ENCODE results near the gene NLRP1.
A peak's percentile ranks its signal among the peaks of the same experiment; 100 is the strongest.
"Not testable (repeated sequence)": the region's sequence is repeated elsewhere in the genome, so short reads cannot be mapped to it uniquely, and the experiment has no call there.

Gene NLRP1

DNA sequence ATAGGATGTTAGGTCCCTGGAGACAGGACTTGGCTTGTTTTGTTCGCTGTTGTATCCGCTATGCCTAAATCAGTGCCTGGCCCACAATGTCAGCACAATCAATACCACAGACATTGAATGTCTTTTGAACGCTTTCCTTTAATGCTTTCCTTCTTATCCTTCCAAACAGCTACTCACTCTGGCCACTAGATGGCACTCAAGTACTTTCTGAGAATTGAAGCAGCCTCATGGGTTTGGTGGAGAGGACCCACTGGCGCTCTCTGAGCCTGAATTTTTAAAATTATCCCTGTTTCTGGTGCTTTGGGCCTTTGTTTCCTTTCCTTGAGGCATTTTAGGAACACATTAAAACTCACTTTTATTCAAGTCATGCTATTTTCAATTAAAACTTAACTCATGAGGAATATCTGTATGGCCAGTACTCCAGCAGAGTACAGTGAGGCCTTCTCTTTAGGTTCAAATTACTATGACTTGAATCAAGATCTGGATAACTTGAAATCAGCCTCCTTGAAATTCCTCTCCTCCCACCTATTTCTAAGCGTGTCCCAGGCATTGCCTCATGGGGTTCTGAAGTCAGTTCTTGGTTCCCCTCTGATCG is 3.2 kb upstream of the NLRP1 start:
- peak; percentile 78 for DNase-seq (ENCODE audit: low spot score)

- peak; percentile 6 for DNase-seq (ENCODE audit: low spot score)
Observed at GRCh38 chr17:5585836-5586521, 1.7 kb upstream of the NLRP1 start.

DNA sequence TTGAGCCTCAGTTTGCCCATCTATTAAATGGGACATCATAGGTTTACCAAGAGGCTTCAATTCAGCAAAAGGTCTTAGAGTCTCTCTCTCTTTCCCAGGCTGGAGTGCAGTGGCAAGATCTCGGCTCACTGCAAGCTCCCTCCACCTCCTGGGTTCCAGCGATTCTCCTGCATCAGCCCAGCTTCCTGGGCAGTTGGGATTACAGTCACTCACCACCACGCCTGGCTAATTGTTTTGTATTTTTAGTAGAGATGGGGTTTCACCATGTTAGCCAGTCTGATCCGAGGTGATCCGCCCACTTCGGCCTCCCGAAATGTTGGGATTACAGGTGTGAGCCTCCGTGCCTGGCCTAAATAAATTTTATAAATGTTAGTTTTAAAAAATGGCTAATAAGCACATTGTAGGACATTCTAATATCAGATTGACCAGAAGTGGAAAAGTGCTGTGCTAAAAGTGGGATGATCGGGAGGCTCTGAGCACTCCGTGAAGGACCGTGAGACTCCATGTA is 1.0 kb upstream of the NLRP1 start:
- DNase-seq (ENCODE audit: low spot score) = no peak

- DNase-seq (ENCODE audit: low spot score) = peak; percentile 70
Observed at GRCh38 chr17:5583426-5584382, 605 bp downstream of the NLRP1 start.

- DNase-seq (ENCODE audit: low spot score) = peak; percentile 18
Observed at GRCh38 chr17:5582209-5583185, 1.8 kb downstream of the NLRP1 start.

GRCh38 chr17:5581655-5582054 is 2.7 kb downstream of the NLRP1 start:
- peak; percentile 1 for DNase-seq (ENCODE audit: low spot score)

DNA sequence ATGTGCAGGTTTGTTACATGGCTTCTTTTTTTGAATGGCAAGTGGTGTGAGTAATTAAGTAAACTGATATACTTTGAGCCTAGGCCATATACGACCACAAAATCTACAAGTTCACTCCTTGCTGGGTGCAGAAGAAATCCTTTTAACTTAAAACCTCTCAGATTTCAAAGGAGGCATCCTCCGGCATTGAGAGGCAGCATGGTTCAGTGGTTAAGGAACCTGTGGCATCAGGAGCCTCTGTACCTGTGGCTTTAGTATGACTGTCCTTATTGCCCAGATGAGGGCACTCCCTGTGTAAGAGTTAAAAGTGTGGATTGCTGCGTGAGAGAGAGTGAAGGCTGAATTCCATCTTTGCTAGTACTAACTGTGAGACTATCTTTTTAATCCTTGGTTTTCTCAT is 3.3 kb downstream of the NLRP1 start:
- peak; percentile 2 for DNase-seq (ENCODE audit: low spot score)

DNA sequence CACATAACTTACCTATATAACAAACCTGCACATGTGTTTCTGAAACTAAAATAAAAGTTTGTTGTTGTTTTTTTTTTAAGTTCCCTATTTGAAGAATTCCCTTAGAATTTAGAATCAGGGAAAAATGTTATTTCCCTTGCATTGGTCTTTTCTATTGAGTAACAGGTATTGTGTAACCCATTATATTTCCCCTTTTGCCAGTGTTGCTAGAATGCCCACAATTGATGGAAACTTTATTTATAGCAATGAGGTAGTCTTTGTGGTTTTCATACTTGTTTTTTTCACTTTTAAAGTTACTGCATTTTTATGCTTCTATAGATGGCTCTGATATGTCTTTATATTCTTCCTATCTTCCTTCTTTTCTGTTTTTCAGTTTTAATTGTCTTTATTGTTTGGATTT is 3.9 kb downstream of the NLRP1 start:
- peak; percentile 48 for DNase-seq (ENCODE audit: low spot score)

DNA sequence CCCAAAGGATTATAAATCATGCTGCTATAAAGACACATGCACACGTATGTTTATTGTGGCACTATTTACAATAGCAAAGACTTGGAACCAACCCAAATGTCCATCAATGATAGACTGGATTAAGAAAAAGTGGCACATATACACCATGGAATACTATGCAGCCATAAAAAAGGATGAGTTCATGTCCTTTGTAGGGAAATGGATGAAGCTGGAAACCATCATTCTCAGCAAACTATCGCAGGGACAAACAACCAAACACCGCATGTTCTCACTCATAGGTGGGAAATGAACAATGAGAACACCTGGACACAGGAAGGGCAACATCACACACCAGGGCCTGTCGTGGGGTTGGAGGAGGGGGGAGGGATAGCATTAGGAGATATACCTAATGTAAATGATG is 5.5 kb downstream of the NLRP1 start:
- not testable (repeated sequence) for DNase-seq (ENCODE audit: low spot score)

DNA sequence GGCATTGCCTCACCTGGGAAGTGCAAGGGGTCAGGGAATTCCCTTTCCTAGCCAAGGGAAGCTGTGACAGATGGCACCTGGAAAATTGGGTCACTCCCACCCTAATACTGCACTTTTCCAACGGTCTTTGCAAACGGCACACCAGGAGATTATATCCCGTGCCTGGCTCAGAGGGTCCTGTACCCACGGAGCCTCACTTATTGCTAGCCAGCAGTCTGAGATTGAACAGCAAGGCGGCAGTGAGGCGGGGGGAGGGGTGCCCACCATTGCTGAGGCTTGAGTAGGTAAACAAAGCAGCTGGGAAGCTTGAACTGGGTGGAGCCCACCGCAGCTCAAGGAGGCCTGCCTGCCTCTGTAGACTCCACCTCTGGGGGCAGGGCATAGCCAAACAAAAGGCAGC is 11.3 kb downstream of the NLRP1 start:
- DNase-seq (ENCODE audit: low spot score) = not testable (repeated sequence)

DNA sequence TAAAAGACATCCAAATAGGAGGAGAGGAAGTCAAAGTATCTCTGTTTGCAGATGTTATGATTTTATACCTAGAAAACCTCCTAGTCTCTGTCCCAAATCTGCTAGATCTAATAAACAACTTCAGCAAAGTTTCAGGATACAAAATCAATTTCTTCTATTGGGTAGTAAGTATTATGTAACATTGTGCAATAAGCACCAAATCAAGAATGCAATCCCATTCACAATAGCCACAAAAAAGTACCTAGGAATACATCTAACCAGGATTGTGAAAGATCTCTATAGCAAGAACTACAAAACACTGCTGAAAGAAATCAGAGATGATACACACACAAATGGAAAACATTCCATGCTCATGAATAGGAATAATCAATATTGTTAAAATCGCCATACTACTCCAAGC is 13.0 kb downstream of the NLRP1 start:
- DNase-seq (ENCODE audit: low spot score) = no peak

DNA sequence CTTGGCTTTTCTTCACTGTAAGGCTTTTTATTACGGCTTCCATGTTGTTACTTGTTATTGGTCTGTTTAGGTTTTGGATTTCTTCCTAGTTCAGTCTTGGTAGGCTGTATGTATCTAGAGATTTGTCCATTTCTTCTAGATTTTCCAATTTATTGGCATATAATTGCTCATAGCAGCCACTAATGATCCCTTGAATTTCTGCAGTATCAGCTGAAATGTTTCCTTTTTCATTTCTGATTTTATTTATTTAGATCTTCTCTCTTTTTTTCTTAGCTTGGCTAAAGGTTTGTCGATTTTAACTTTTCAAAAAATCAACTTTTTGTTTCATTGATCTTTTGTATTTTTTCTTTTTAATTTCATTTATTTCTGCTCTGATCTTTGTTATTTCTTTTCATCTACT is 18.5 kb downstream of the NLRP1 start:
- DNase-seq (ENCODE audit: low spot score) = no peak

DNA sequence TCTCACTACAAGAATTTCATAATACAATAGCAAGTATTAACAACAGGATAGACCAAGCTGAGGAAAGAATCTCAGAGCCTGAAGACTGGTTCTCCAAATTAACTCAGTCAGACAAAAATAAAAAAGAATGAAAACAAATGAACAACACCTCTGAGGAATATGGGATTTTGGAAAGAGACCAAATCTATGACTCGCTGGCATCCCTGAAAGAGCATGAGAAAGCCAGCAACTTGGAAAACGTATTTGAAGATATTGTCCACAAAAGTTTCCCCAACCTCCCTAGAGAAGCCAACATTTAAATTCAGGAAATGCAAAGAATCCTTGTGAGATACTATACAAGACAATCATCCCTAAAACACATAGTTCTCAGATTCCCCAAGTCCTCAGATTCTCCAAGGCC is 20.9 kb downstream of the NLRP1 start:
- DNase-seq (ENCODE audit: low spot score) = peak; percentile 27

DNA sequence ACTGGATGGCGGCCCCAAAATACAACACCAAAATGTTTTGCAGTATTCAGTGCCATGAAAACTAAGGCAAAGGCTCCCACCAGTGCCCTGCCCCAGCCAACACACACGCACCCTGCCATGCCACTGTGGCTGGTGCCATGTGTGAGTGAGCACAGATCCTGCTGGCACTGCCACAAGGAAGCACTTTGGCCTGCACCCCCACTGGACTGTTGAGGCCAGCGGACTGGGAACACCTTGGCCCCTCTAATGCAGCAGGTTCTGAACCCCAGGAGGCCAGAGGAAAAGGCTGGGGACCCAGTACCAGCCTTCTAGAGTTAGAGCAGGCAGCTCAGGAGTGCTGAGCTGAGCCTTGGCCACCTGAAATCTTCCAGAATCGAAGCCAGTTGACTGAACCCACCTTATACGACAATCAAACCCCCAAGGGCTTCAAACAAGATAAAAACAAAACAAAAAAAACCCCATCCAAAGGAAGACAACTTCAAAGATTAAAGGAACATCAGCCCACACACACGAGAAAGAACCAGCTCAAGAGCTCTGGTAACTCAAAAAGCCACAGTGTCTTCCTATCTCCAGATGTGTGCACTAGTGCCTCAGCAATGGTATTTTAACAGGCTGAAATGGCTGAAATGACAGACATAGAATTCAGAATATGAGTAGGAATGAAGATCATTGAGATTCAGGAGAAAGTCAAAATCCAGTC is 21.5 kb downstream of the NLRP1 start:
- peak; percentile 6 for DNase-seq (ENCODE audit: low spot score)

- peak; percentile 3 for DNase-seq (ENCODE audit: low spot score)
Observed at GRCh38 chr17:5561736-5562571, 22.4 kb downstream of the NLRP1 start.

DNA sequence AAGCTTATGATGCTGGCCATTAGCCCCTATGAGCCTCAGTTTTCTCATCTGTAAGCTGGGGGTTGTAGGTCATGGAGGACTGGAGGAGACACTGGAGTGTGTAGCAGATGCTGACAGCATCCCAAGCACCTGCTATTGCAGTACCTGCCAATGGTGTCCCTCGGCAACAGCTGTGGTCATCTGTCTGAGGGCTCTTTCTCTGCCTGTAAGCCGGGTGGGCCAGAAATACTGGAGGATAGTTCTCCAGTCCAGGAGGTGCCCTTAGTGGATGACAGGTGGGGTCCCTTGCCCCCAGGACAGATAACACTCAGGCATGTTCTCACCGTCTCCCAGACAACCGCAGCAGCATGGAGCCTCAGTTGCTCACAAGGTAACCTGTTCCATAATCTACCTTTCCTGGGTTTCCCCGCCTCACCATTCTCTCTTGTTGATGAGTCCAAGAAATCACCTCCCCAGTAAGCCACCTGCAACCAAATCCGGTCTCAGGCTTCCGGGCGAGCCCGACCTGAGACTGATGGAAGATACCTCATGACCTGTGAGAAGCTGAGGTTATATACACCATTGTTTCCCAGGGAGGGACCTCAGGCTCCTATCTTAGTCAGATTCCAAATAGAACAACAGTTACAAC is 23.8 kb downstream of the NLRP1 start:
- peak; percentile 3 for DNase-seq (ENCODE audit: low spot score)

GRCh38 chr17:5558815-5559785 is 25.2 kb downstream of the NLRP1 start:
- DNase-seq (ENCODE audit: low spot score) = peak; percentile 3

- no peak for DNase-seq (ENCODE audit: low spot score)
Observed at GRCh38 chr17:5557990-5558389, 26.3 kb downstream of the NLRP1 start.
